Activated naive CD8-positive, alpha-beta T cell treated with anti-CD3 and anti-CD28 coated beads for 36 hours (primary cell): ENCODE data around the gene OPA1. TPM values are rescaled to one million over a fixed set of nuclear protein-coding genes. Genes with fewer than 3 reads are reported as not detected.
A peak's percentile ranks its signal among the peaks of the same experiment; 100 is the strongest.
"Not testable (repeated sequence)": the region's sequence is repeated elsewhere in the genome, so short reads cannot be mapped to it uniquely, and the experiment has no call there.

Source experiments
- DNase-seq: peaks from one replicate; pipeline ENCODE4 v3.0.0; 2021
- H3K27ac Mint-ChIP-seq: one replicate; pipeline ENCODE4 v1.8.0; 2022; ENCODE audit warnings: mild to moderate bottlenecking, moderate library complexity, mixed read lengths
- H3K27me3 Mint-ChIP-seq: one replicate; pipeline ENCODE4 v1.8.0; 2022; ENCODE audit warnings: mild to moderate bottlenecking, mixed read lengths
- H3K36me3 Mint-ChIP-seq: one replicate; pipeline ENCODE4 v1.8.0; 2021; ENCODE audit warnings: mild to moderate bottlenecking, mixed read lengths
- H3K4me1 Mint-ChIP-seq: one replicate; pipeline ENCODE4 v1.8.0; 2021; ENCODE audit warnings: mixed read lengths
- H3K4me3 Mint-ChIP-seq: one replicate; pipeline ENCODE4 v1.8.0; 2022; ENCODE audit warnings: mild to moderate bottlenecking, moderate library complexity, mixed read lengths
- H3K9me3 Mint-ChIP-seq: one replicate; pipeline ENCODE4 v1.8.0; 2022; ENCODE audit warnings: mixed read lengths
- total RNA-seq, 2 experiments: library from RNA; stranded (reverse); gene quantifications; one replicate each; pipeline ENCODE4 v1.2.3, GENCODE V29; 2021

Gene OPA1
- total RNA-seq, 2 experiments from 2014 or later: 89.4 to 102 TPM

GRCh38 chr3:193573403-193574191 is 19.4 kb upstream of the OPA1 start:
- no peak for DNase-seq

GRCh38 chr3:193574488-193575070 is 18.4 kb upstream of the OPA1 start:
- H3K36me3 Mint-ChIP-seq: no peaks in the 10 kb centered on the region
- no peak overlapping the region for H3K4me3 Mint-ChIP-seq
- H3K9me3 Mint-ChIP-seq: no peaks in the 10 kb centered on the region
- H3K27ac Mint-ChIP-seq: no peak overlapping the region
- DNase-seq: no peak
- H3K27me3 Mint-ChIP-seq: no peaks in the 10 kb centered on the region
- H3K4me1 Mint-ChIP-seq: peaks cover 1% of the 10 kb centered on the region

More at GRCh38 chr3:193573403-193574191, 19.4 kb upstream of the OPA1 start:
- H3K27ac Mint-ChIP-seq: no peak overlapping the region
- H3K27me3 Mint-ChIP-seq: no peaks in the 10 kb centered on the region
- no peak overlapping the region for H3K4me3 Mint-ChIP-seq
- no peaks in the 10 kb centered on the region for H3K9me3 Mint-ChIP-seq
- peaks cover 1% of the 10 kb centered on the region for H3K4me1 Mint-ChIP-seq
- H3K36me3 Mint-ChIP-seq: no peaks in the 10 kb centered on the region

- no peak for DNase-seq
- peaks cover 4% of the 10 kb centered on the region for H3K36me3 Mint-ChIP-seq
- H3K27me3 Mint-ChIP-seq: no peaks in the 10 kb centered on the region
- H3K9me3 Mint-ChIP-seq: no peaks in the 10 kb centered on the region
- no peak overlapping the region for H3K27ac Mint-ChIP-seq
- H3K4me3 Mint-ChIP-seq: no peak overlapping the region
- peaks cover 1% of the 10 kb centered on the region for H3K4me1 Mint-ChIP-seq
Observed at GRCh38 chr3:193585530-193585929, 7.5 kb upstream of the OPA1 start.

GRCh38 chr3:193586526-193586925 is 6.5 kb upstream of the OPA1 start:
- peaks cover 1% of the 10 kb centered on the region for H3K4me1 Mint-ChIP-seq
- no peak overlapping the region for H3K27ac Mint-ChIP-seq
- H3K36me3 Mint-ChIP-seq: peaks cover 4% of the 10 kb centered on the region
- H3K27me3 Mint-ChIP-seq: no peaks in the 10 kb centered on the region
- DNase-seq: no peak
- no peak overlapping the region for H3K4me3 Mint-ChIP-seq
- H3K9me3 Mint-ChIP-seq: no peaks in the 10 kb centered on the region

- H3K4me1 Mint-ChIP-seq: peaks cover 10% of the 10 kb centered on the region
- no peak overlapping the region for H3K4me3 Mint-ChIP-seq
- no peaks in the 10 kb centered on the region for H3K9me3 Mint-ChIP-seq
- no peak for DNase-seq
- H3K27me3 Mint-ChIP-seq: no peaks in the 10 kb centered on the region
- H3K36me3 Mint-ChIP-seq: peaks cover 8% of the 10 kb centered on the region
- no peak overlapping the region for H3K27ac Mint-ChIP-seq
Observed at GRCh38 chr3:193589129-193589528, 3.9 kb upstream of the OPA1 start.

GRCh38 chr3:193589616-193590015 is 3.4 kb upstream of the OPA1 start:
- H3K27me3 Mint-ChIP-seq: no peaks in the 10 kb centered on the region
- peaks cover 14% of the 10 kb centered on the region for H3K4me1 Mint-ChIP-seq
- no peak for DNase-seq
- peaks cover 8% of the 10 kb centered on the region for H3K36me3 Mint-ChIP-seq
- H3K27ac Mint-ChIP-seq: no peak overlapping the region
- no peaks in the 10 kb centered on the region for H3K9me3 Mint-ChIP-seq
- H3K4me3 Mint-ChIP-seq: no peak overlapping the region

- Mint-ChIP-seq H3K4me1 (peaks cover 19% of the 10 kb centered on the region), H3K36me3 (peaks cover 8% of the 10 kb centered on the region), H3K27ac (no peak overlapping the region), H3K27me3 (no peaks in the 10 kb centered on the region), H3K4me3 (no peak overlapping the region), H3K9me3 (no peaks in the 10 kb centered on the region)
- DNase-seq: no peak
Observed at GRCh38 chr3:193590088-193590856, 2.7 kb upstream of the OPA1 start.

GRCh38 chr3:193593668-193594030 is 641 bp downstream of the OPA1 start:
- Mint-ChIP-seq H3K27ac (peak overlapping the region; percentile 99), H3K27me3 (no peaks in the 10 kb centered on the region), H3K4me3 (peak overlapping the region; percentile 97), H3K9me3 (no peaks in the 10 kb centered on the region), H3K36me3 (peaks cover 27% of the 10 kb centered on the region), H3K4me1 (peaks cover 41% of the 10 kb centered on the region)
- DNase-seq: peak; percentile 48

GRCh38 chr3:193594946-193595689 is 2.1 kb downstream of the OPA1 start:
- peak overlapping the region; percentile 97 for H3K4me3 Mint-ChIP-seq
- no peak overlapping the region for H3K27ac Mint-ChIP-seq
- H3K4me1 Mint-ChIP-seq: peaks cover 52% of the 10 kb centered on the region
- H3K36me3 Mint-ChIP-seq: peaks cover 38% of the 10 kb centered on the region
- H3K27me3 Mint-ChIP-seq: no peaks in the 10 kb centered on the region
- DNase-seq: no peak
- no peaks in the 10 kb centered on the region for H3K9me3 Mint-ChIP-seq

GRCh38 chr3:193595939-193596487 is 3.0 kb downstream of the OPA1 start:
- H3K4me1 Mint-ChIP-seq: peaks cover 53% of the 10 kb centered on the region
- no peaks in the 10 kb centered on the region for H3K9me3 Mint-ChIP-seq
- H3K36me3 Mint-ChIP-seq: peaks cover 46% of the 10 kb centered on the region
- H3K4me3 Mint-ChIP-seq: no peak overlapping the region
- no peak overlapping the region for H3K27ac Mint-ChIP-seq
- DNase-seq: no peak
- no peaks in the 10 kb centered on the region for H3K27me3 Mint-ChIP-seq

GRCh38 chr3:193598202-193598601 is 5.2 kb downstream of the OPA1 start:
- H3K4me1 Mint-ChIP-seq: peaks cover 55% of the 10 kb centered on the region
- DNase-seq: no peak
- H3K27me3 Mint-ChIP-seq: no peaks in the 10 kb centered on the region
- H3K36me3 Mint-ChIP-seq: peaks cover 51% of the 10 kb centered on the region
- no peak overlapping the region for H3K4me3 Mint-ChIP-seq
- H3K27ac Mint-ChIP-seq: no peak overlapping the region
- no peaks in the 10 kb centered on the region for H3K9me3 Mint-ChIP-seq

- Mint-ChIP-seq H3K36me3 (peaks cover 47% of the 10 kb centered on the region), H3K4me3 (no peak overlapping the region), H3K9me3 (no peaks in the 10 kb centered on the region), H3K27me3 (no peaks in the 10 kb centered on the region), H3K4me1 (peaks cover 59% of the 10 kb centered on the region), H3K27ac (peak overlapping the region; percentile 72)
- no peak for DNase-seq
Observed at GRCh38 chr3:193599393-193599792, 6.4 kb downstream of the OPA1 start.

GRCh38 chr3:193605876-193606275 is 12.9 kb downstream of the OPA1 start:
- peak; percentile 25 for DNase-seq
- no peak overlapping the region for H3K4me3 Mint-ChIP-seq
- H3K27me3 Mint-ChIP-seq: no peaks in the 10 kb centered on the region

GRCh38 chr3:193606892-193607291 is 13.9 kb downstream of the OPA1 start:
- Mint-ChIP-seq H3K4me1 (peaks cover 25% of the 10 kb centered on the region), H3K36me3 (peaks cover 51% of the 10 kb centered on the region)
- H3K4me3 Mint-ChIP-seq, H3K27ac Mint-ChIP-seq, H3K9me3 Mint-ChIP-seq, DNase-seq, H3K27me3 Mint-ChIP-seq: not testable (repeated sequence)

More at GRCh38 chr3:193605876-193606275, 12.9 kb downstream of the OPA1 start:
- Mint-ChIP-seq H3K9me3 (peaks cover 7% of the 10 kb centered on the region), H3K27ac (no peak overlapping the region), H3K4me1 (peaks cover 32% of the 10 kb centered on the region), H3K36me3 (peaks cover 45% of the 10 kb centered on the region)
